HepG2 (cell line): ENCODE measurements around the gene TTC1. TPM values are rescaled to one million over a fixed set of nuclear protein-coding genes. Genes with fewer than 3 reads are reported as not detected.

Experiments
- CBX1 ChIP-seq: IDR thresholded peaks from one replicate; pipeline ENCODE4 v1.6.1; 2016; ENCODE audit warnings: antibody characterized with exemption, low read depth
- CBX5 ChIP-seq: sonication (generic); formaldehyde crosslinking; IDR thresholded peaks from 2 replicates; pipeline ENCODE4 v1.4.0; 2020; ENCODE audit warnings: missing genetic modification reagents, borderline replicate concordance
- CENPBD1 ChIP-seq: sonication (generic); formaldehyde crosslinking; IDR thresholded peaks from 2 replicates; pipeline ENCODE4 v1.8.0; 2022; ENCODE audit warnings: missing genetic modification reagents, low read depth, mild to moderate bottlenecking, borderline replicate concordance
- CREB1 ChIP-seq, 2 experiments: fragments of 450-650 bp in 1 of 2; IDR thresholded peaks; 2 replicates each; pipeline ENCODE4 v1.6.1; 2016 to 2017; ENCODE audit warnings: control low read depth in 1 of 2, mild to moderate bottlenecking in 1 of 2, missing compliant biosample characterization in 1 of 2, missing genetic modification characterization in 1 of 2
- DRAP1 ChIP-seq: IDR thresholded peaks from 2 replicates; pipeline ENCODE4 v1.6.1; 2016; ENCODE audit warnings: missing genetic modification reagents, missing compliant biosample characterization
- ELF1 ChIP-seq: sonication (generic); formaldehyde crosslinking; IDR thresholded peaks from 2 replicates; pipeline ENCODE4 v1.4.0; 2020; ENCODE audit warnings: missing genetic modification reagents
- FOXP4 ChIP-seq: sonication (generic); formaldehyde crosslinking; IDR thresholded peaks from 2 replicates; pipeline ENCODE4 v1.4.0; 2020; ENCODE audit warnings: missing genetic modification reagents
- HMGXB4 ChIP-seq, 2 experiments: sonication (generic) in 1 of 2; formaldehyde crosslinking in 1 of 2; IDR thresholded peaks; 2 replicates each; pipeline versions ENCODE4 v1.4.0 to v1.6.1; 2018 to 2020; ENCODE audit warnings: missing genetic modification reagents in 2 of 2, borderline replicate concordance in 1 of 2, low read depth in 1 of 2, mild to moderate bottlenecking in 1 of 2, missing biosample characterization in 1 of 2
- PAX8 ChIP-seq: sonication (generic); formaldehyde crosslinking; IDR thresholded peaks from 2 replicates; pipeline ENCODE4 v1.8.0; 2022; ENCODE audit warnings: mild to moderate bottlenecking, missing genetic modification reagents, borderline replicate concordance
- RFXAP ChIP-seq: sonication (generic); formaldehyde crosslinking; IDR thresholded peaks from 2 replicates; pipeline ENCODE4 v1.4.0; 2020; ENCODE audit warnings: missing genetic modification reagents, borderline replicate concordance
- SP4 ChIP-seq: sonication (generic); formaldehyde crosslinking; IDR thresholded peaks from 2 replicates; pipeline ENCODE4 v1.8.1; 2023; ENCODE audit warnings: mild to moderate bottlenecking, missing genetic modification reagents
- SRF ChIP-seq: IDR thresholded peaks from 2 replicates; pipeline ENCODE4 v1.6.1; 2011; ENCODE audit warnings: mild to moderate bottlenecking, low read depth, low read length, moderate library complexity
- ZFAT ChIP-seq: sonication (generic); formaldehyde crosslinking; conservative IDR thresholded peaks from 2 replicates; pipeline ENCODE4 v1.8.1; 2023; ENCODE audit warnings: missing genetic modification reagents, inconsistent platforms
- ZIK1 ChIP-seq: sonication (generic); formaldehyde crosslinking; IDR thresholded peaks from 2 replicates; pipeline ENCODE4 v1.5.0; 2020; ENCODE audit warnings: mild to moderate bottlenecking, low read depth, missing genetic modification reagents, borderline replicate concordance
- polyA plus RNA-seq, 8 experiments: library from polyadenylated mRNA; depleted of rRNA in 3 of 8; stranded (reverse) in 7 of 8; unstranded in 1 of 8; fragments of >200 nt; fragmentation: Illumina TruSeq in 4 of 8; extraction: Trizol in 4 of 8; gene quantifications; 2 replicates each; pipeline versions ENCODE4 v1.2.1 to v1.2.3, GENCODE V29; 2011 to 2016; ENCODE audit warnings: low read depth in 4 of 8, missing spikeins in 1 of 8, mixed read lengths in 1 of 8; ENCODE audit not compliant: insufficient read depth in 1 of 8
- total RNA-seq, 5 experiments: library from RNA; depleted of rRNA; stranded (reverse); fragments of >200 nt; fragmentation: Illumina TruSeq; extraction: Trizol; gene quantifications; 2 replicates each; pipeline ENCODE4 v1.2.3, GENCODE V29; 2016; ENCODE audit warnings: low read depth in 1 of 5
- TF ChIP-seq, protein P1 (sequence below): sonication (generic); formaldehyde crosslinking; IDR thresholded peaks from 2 replicates; pipeline ENCODE4 v1.5.0; 2020; ENCODE audit warnings: missing genetic modification reagents, mild to moderate bottlenecking, borderline replicate concordance
- TF ChIP-seq, protein P2 (sequence below): IDR thresholded peaks from 2 replicates; pipeline ENCODE4 v1.6.1; 2016; ENCODE audit warnings: low read depth, control low read depth
- TF ChIP-seq, protein P3 (sequence below): sonication (generic); formaldehyde crosslinking; IDR thresholded peaks from 2 replicates; pipeline ENCODE4 v1.4.0; 2020; ENCODE audit warnings: missing genetic modification reagents
- TF ChIP-seq, protein P4 (sequence below): IDR thresholded peaks from 2 replicates; pipeline ENCODE4 v1.6.1; 2016; ENCODE audit warnings: control low read depth

The TTC1 gene
- total and polyA plus RNA-seq, 2 of the 13 experiments (the other 11 are each of a cell fraction or from before 2014, with no cell fraction given): 16.1 to 72.1 TPM

DNA sequence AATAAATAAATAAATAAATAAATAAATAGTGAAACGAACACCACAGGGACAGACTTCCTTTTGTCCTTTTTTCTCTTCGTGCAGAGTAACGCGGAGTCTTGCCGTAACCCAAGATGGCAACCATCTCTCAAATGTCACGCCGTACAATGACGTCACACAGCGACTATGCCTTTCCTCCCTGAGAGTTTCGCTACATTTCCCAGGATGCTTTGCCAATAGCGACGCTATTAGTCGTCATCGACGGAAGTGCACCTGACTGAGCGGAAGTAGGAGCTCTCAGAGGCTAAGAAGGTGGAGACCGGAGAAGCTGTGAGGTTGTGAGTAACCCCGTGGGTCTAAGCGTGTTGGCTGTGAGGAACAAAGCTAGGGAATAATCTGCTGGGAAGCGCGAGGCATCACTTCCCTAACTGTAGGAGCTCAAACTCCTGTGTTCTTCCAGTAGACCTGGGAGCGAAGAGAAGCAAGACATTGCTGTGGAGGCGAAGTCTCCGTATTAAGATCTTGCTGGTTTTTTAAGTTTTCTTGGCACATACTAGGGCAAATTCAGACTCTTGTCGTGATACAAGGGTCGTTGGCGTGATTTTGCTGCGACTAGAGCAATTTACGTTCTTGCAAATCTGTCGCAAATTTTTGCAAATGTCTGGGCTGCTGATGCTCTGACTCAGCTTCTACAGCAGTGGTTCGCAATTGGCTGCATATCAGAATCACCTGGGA, at the start of gene TTC1 (continued):
- TF ChIP-seq PAX8 (CRISPR knock-in tag): no peak
- TF ChIP-seq FOXP4 (CRISPR knock-in tag): peak; percentile 37; the same call in 1 of the 2 replicates
- TF ChIP-seq HMGXB4 (CRISPR knock-in tag; IDR thresholded peaks at IDR 0.05; ENCODE audit: borderline replicate concordance in 1 of 2, low read depth in 1 of 2): peak in 1 of 2 experiments; percentile 25; a peak in 1 of 4 replicates
- no peak for TF ChIP-seq ZIK1 (CRISPR knock-in tag)
- TF ChIP-seq DRAP1: peak; percentile 78
- TF ChIP-seq, protein P1, sequence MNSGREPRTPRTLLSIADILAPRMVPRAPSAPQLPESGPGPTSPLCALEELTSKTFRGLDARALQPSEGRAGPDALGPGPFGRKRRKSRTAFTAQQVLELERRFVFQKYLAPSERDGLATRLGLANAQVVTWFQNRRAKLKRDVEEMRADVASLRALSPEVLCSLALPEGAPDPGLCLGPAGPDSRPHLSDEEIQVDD (CRISPR knock-in tag): no peak
- TF ChIP-seq, protein P2, sequence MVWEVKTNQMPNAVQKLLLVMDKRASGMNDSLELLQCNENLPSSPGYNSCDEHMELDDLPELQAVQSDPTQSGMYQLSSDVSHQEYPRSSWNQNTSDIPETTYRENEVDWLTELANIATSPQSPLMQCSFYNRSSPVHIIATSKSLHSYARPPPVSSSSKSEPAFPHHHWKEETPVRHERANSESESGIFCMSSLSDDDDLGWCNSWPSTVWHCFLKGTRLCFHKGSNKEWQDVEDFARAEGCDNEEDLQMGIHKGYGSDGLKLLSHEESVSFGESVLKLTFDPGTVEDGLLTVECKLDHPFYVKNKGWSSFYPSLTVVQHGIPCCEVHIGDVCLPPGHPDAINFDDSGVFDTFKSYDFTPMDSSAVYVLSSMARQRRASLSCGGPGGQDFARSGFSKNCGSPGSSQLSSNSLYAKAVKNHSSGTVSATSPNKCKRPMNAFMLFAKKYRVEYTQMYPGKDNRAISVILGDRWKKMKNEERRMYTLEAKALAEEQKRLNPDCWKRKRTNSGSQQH (CRISPR knock-in tag): peak; percentile 78
- peak; percentile 95 for TF ChIP-seq ELF1 (CRISPR knock-in tag)
- peak; percentile 42; the same call in 1 of the 2 replicates for TF ChIP-seq RFXAP (CRISPR knock-in tag)
- TF ChIP-seq SP4 (CRISPR knock-in tag): peak; percentile 54; the same call in 1 of the 2 replicates
- TF ChIP-seq, protein P3, sequence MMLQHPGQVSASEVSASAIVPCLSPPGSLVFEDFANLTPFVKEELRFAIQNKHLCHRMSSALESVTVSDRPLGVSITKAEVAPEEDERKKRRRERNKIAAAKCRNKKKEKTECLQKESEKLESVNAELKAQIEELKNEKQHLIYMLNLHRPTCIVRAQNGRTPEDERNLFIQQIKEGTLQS (CRISPR knock-in tag): peak; percentile 54; the same call in 1 of the 2 replicates
- TF ChIP-seq, protein P4, sequence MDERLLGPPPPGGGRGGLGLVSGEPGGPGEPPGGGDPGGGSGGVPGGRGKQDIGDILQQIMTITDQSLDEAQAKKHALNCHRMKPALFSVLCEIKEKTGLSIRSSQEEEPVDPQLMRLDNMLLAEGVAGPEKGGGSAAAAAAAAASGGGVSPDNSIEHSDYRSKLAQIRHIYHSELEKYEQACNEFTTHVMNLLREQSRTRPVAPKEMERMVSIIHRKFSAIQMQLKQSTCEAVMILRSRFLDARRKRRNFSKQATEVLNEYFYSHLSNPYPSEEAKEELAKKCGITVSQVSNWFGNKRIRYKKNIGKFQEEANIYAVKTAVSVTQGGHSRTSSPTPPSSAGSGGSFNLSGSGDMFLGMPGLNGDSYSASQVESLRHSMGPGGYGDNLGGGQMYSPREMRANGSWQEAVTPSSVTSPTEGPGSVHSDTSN (CRISPR knock-in tag): no peak
- peak; percentile 100 for TF ChIP-seq CREB1 (IDR thresholded peaks at IDR 0.05)
- peak; percentile 99 for TF ChIP-seq CREB1 (CRISPR knock-in tag; IDR thresholded peaks at IDR 0.05)
- no peak for TF ChIP-seq ZFAT (CRISPR knock-in tag)
- no peak for TF ChIP-seq CENPBD1 (CRISPR knock-in tag)
- peak; percentile 42 for TF ChIP-seq CBX1
- peak; percentile 29; the same call in 1 of the 2 replicates for TF ChIP-seq CBX5 (CRISPR knock-in tag)
- TF ChIP-seq SRF: peak; percentile 62; the same call in 1 of the 2 replicates
